ENCODE measurements around the gene PPP2R5C.

The PPP2R5C gene

GRCh38 chr14:101889898-101890297, 128.4 kb downstream of the PPP2R5C start:
- H3K27me3 ChIP-seq (ENCODE audit: insufficient read depth, low read length) = no peaks in the 10 kb centered on the region
- H3K9me3 ChIP-seq (ENCODE audit: insufficient read depth, low read depth, low read length) = no peaks in the 10 kb centered on the region
- peaks cover 39% of the 10 kb centered on the region for H3K36me3 ChIP-seq (ENCODE audit: insufficient read depth, low read depth, low read length)
- H3K9ac ChIP-seq (ENCODE audit: low read depth, low read length) = no peak overlapping the region
- H3K4me3 ChIP-seq (ENCODE audit: low read length) = no peak overlapping the region
- H3K27ac ChIP-seq (ENCODE audit: low read length) = no peak overlapping the region
- no peaks in the 10 kb centered on the region for H3K4me1 ChIP-seq (ENCODE audit: insufficient read depth, low read length)

GRCh38 chr14:101891471-101891870, 130.0 kb downstream of the PPP2R5C start:
- Histone ChIP-seq H3K4me3 (ENCODE audit: low read length) (no peak overlapping the region), H3K9me3 (ENCODE audit: insufficient read depth, low read depth, low read length) (no peaks in the 10 kb centered on the region), H3K4me1 (ENCODE audit: insufficient read depth, low read length) (no peaks in the 10 kb centered on the region), H3K9ac (ENCODE audit: low read depth, low read length) (no peak overlapping the region), H3K27me3 (ENCODE audit: insufficient read depth, low read length) (no peaks in the 10 kb centered on the region), H3K27ac (ENCODE audit: low read length) (no peak overlapping the region), H3K36me3 (ENCODE audit: insufficient read depth, low read depth, low read length) (peaks cover 48% of the 10 kb centered on the region)

- Histone ChIP-seq H3K4me3 (ENCODE audit: low read length) (no peak overlapping the region), H3K9me3 (ENCODE audit: insufficient read depth, low read depth, low read length) (no peaks in the 10 kb centered on the region), H3K9ac (ENCODE audit: low read depth, low read length) (no peak overlapping the region), H3K27ac (ENCODE audit: low read length) (no peak overlapping the region), H3K27me3 (ENCODE audit: insufficient read depth, low read length) (no peaks in the 10 kb centered on the region), H3K4me1 (ENCODE audit: insufficient read depth, low read length) (no peaks in the 10 kb centered on the region), H3K36me3 (ENCODE audit: insufficient read depth, low read depth, low read length) (peaks cover 47% of the 10 kb centered on the region)
These were observed 132.2 kb downstream of the PPP2R5C start for GRCh38 chr14:101893759-101894158.

- Histone ChIP-seq H3K4me1 (ENCODE audit: insufficient read depth, low read length) (no peaks in the 10 kb centered on the region), H3K36me3 (ENCODE audit: insufficient read depth, low read depth, low read length) (peaks cover 47% of the 10 kb centered on the region), H3K9me3 (ENCODE audit: insufficient read depth, low read depth, low read length) (no peaks in the 10 kb centered on the region), H3K4me3 (ENCODE audit: low read length) (no peak overlapping the region), H3K27me3 (ENCODE audit: insufficient read depth, low read length) (no peaks in the 10 kb centered on the region), H3K27ac (ENCODE audit: low read length) (no peak overlapping the region), H3K9ac (ENCODE audit: low read depth, low read length) (no peak overlapping the region)
These were observed 133.0 kb downstream of the PPP2R5C start for GRCh38 chr14:101894365-101895081.

- Histone ChIP-seq H3K4me3 (ENCODE audit: low read length) (no peak overlapping the region), H3K9ac (ENCODE audit: low read depth, low read length) (no peak overlapping the region), H3K9me3 (ENCODE audit: insufficient read depth, low read depth, low read length) (no peaks in the 10 kb centered on the region), H3K27ac (ENCODE audit: low read length) (no peak overlapping the region), H3K36me3 (ENCODE audit: insufficient read depth, low read depth, low read length) (peaks cover 49% of the 10 kb centered on the region), H3K27me3 (ENCODE audit: insufficient read depth, low read length) (no peaks in the 10 kb centered on the region), H3K4me1 (ENCODE audit: insufficient read depth, low read length) (no peaks in the 10 kb centered on the region)
These were observed 133.7 kb downstream of the PPP2R5C start for GRCh38 chr14:101895256-101895655.

- peaks cover 63% of the 10 kb centered on the region for H3K36me3 ChIP-seq (ENCODE audit: insufficient read depth, low read depth, low read length)
- no peaks in the 10 kb centered on the region for H3K27me3 ChIP-seq (ENCODE audit: insufficient read depth, low read length)
- no peak overlapping the region for H3K9ac ChIP-seq (ENCODE audit: low read depth, low read length)
- no peaks in the 10 kb centered on the region for H3K9me3 ChIP-seq (ENCODE audit: insufficient read depth, low read depth, low read length)
- H3K4me3 ChIP-seq (ENCODE audit: low read length) = no peak overlapping the region
- no peak overlapping the region for H3K27ac ChIP-seq (ENCODE audit: low read length)
- H3K4me1 ChIP-seq (ENCODE audit: insufficient read depth, low read length) = no peaks in the 10 kb centered on the region
These were observed 135.8 kb downstream of the PPP2R5C start for GRCh38 chr14:101897326-101897725.

- no peak overlapping the region for H3K27ac ChIP-seq (ENCODE audit: low read length)
- no peaks in the 10 kb centered on the region for H3K27me3 ChIP-seq (ENCODE audit: insufficient read depth, low read length)
- H3K9ac ChIP-seq (ENCODE audit: low read depth, low read length) = no peak overlapping the region
- peaks cover 68% of the 10 kb centered on the region for H3K36me3 ChIP-seq (ENCODE audit: insufficient read depth, low read depth, low read length)
- H3K4me1 ChIP-seq (ENCODE audit: insufficient read depth, low read length) = no peaks in the 10 kb centered on the region
- no peaks in the 10 kb centered on the region for H3K9me3 ChIP-seq (ENCODE audit: insufficient read depth, low read depth, low read length)
- H3K4me3 ChIP-seq (ENCODE audit: low read length) = no peak overlapping the region
These were observed 136.9 kb downstream of the PPP2R5C start for GRCh38 chr14:101898416-101898815.

GRCh38 chr14:101899263-101899662, 137.8 kb downstream of the PPP2R5C start:
- H3K36me3 ChIP-seq (ENCODE audit: insufficient read depth, low read depth, low read length) = peaks cover 72% of the 10 kb centered on the region
- H3K27me3 ChIP-seq (ENCODE audit: insufficient read depth, low read length) = no peaks in the 10 kb centered on the region
- no peak overlapping the region for H3K9ac ChIP-seq (ENCODE audit: low read depth, low read length)
- no peak overlapping the region for H3K27ac ChIP-seq (ENCODE audit: low read length)
- H3K4me1 ChIP-seq (ENCODE audit: insufficient read depth, low read length) = no peaks in the 10 kb centered on the region
- H3K4me3 ChIP-seq (ENCODE audit: low read length) = no peak overlapping the region
- no peaks in the 10 kb centered on the region for H3K9me3 ChIP-seq (ENCODE audit: insufficient read depth, low read depth, low read length)

GRCh38 chr14:101900253-101900652, 138.7 kb downstream of the PPP2R5C start:
- Histone ChIP-seq H3K27me3 (ENCODE audit: insufficient read depth, low read length) (no peaks in the 10 kb centered on the region), H3K4me1 (ENCODE audit: insufficient read depth, low read length) (no peaks in the 10 kb centered on the region), H3K9me3 (ENCODE audit: insufficient read depth, low read depth, low read length) (no peaks in the 10 kb centered on the region), H3K9ac (ENCODE audit: low read depth, low read length) (no peak overlapping the region), H3K4me3 (ENCODE audit: low read length) (no peak overlapping the region), H3K36me3 (ENCODE audit: insufficient read depth, low read depth, low read length) (peaks cover 69% of the 10 kb centered on the region), H3K27ac (ENCODE audit: low read length) (no peak overlapping the region)

- peaks cover 72% of the 10 kb centered on the region for H3K36me3 ChIP-seq (ENCODE audit: insufficient read depth, low read depth, low read length)
- no peaks in the 10 kb centered on the region for H3K9me3 ChIP-seq (ENCODE audit: insufficient read depth, low read depth, low read length)
- no peak overlapping the region for H3K4me3 ChIP-seq (ENCODE audit: low read length)
- H3K27ac ChIP-seq (ENCODE audit: low read length) = no peak overlapping the region
- no peaks in the 10 kb centered on the region for H3K4me1 ChIP-seq (ENCODE audit: insufficient read depth, low read length)
- H3K9ac ChIP-seq (ENCODE audit: low read depth, low read length) = no peak overlapping the region
- no peaks in the 10 kb centered on the region for H3K27me3 ChIP-seq (ENCODE audit: insufficient read depth, low read length)
These were observed 141.6 kb downstream of the PPP2R5C start for GRCh38 chr14:101903111-101903561.

- peaks cover 81% of the 10 kb centered on the region for H3K36me3 ChIP-seq (ENCODE audit: insufficient read depth, low read depth, low read length)
- H3K4me3 ChIP-seq (ENCODE audit: low read length) = no peak overlapping the region
These were observed 144.1 kb downstream of the PPP2R5C start for GRCh38 chr14:101905614-101906013.

GRCh38 chr14:101906645-101907044, 145.1 kb downstream of the PPP2R5C start:
- Histone ChIP-seq H3K4me3 (ENCODE audit: low read length) (no peak overlapping the region), H3K9me3 (ENCODE audit: insufficient read depth, low read depth, low read length) (no peaks in the 10 kb centered on the region), H3K36me3 (ENCODE audit: insufficient read depth, low read depth, low read length) (peaks cover 72% of the 10 kb centered on the region), H3K9ac (ENCODE audit: low read depth, low read length) (no peak overlapping the region), H3K27ac (ENCODE audit: low read length) (no peak overlapping the region), H3K27me3 (ENCODE audit: insufficient read depth, low read length) (no peaks in the 10 kb centered on the region), H3K4me1 (ENCODE audit: insufficient read depth, low read length) (no peaks in the 10 kb centered on the region)

More at GRCh38 chr14:101905614-101906013, 144.1 kb downstream of the PPP2R5C start:
- H3K9me3 ChIP-seq (ENCODE audit: insufficient read depth, low read depth, low read length) = no peaks in the 10 kb centered on the region
- H3K4me1 ChIP-seq (ENCODE audit: insufficient read depth, low read length) = no peaks in the 10 kb centered on the region
- no peaks in the 10 kb centered on the region for H3K27me3 ChIP-seq (ENCODE audit: insufficient read depth, low read length)
- H3K27ac ChIP-seq (ENCODE audit: low read length) = no peak overlapping the region
- H3K9ac ChIP-seq (ENCODE audit: low read depth, low read length) = no peak overlapping the region

Data from iPS-20b (cell line).